Activated T-cell treated with anti-CD3 and anti-CD28 coated beads for 48 hours (primary cell): ENCODE measurements around the gene SLC24A4.

Experiments used
- DNase-seq: peaks from one replicate; pipeline ENCODE4 v3.0.0-alpha.2; 2020; ENCODE audit warnings: low read depth

Gene SLC24A4

DNA sequence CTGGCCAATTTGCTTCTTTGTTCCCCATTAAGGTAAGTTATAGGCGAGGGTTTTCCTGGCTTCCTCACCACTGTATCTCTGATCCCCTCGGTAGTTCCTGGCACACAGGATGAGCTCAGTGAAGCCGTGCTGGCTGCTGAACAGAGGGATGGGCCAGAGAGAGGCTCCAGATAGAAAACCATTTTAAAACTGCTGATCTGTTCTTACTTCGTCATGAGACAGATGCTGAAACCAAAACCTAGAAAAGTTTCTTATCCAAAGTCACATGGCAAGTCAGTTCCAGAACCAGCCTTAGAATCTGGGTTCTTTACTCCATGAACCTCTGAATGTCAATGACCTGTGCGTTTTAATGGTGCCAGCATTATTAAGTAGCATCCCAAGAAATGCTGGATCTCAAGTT, 114.3 kb downstream of the SLC24A4 start:
- no peak for DNase-seq

DNA sequence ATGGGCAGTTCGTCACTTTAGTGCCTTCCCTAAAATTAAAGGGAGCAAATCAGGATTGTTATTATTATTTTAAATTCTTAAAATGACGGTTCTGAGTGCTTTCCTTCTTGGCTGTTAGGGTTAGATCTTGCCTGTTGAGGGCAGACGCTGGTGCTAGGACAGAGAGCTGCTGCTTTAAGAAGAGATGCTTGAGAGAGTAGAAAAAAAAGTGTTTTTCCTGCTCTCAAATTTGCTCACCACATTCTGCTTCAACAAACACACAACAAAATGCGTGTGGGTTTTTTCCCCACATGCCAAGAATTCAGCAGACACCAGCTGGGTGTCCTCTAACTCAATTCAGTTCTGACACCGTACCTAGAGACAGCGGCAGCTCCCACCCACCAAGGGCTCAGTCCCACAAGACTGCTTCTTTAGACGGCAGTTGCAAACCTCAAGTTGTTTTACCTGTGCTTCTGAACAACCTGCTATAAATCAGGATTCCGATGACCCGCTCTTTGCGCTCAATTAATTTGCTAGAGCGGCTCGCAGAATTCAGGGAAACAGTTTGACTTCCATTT, 114.8 kb downstream of the SLC24A4 start:
- no peak for DNase-seq

DNA sequence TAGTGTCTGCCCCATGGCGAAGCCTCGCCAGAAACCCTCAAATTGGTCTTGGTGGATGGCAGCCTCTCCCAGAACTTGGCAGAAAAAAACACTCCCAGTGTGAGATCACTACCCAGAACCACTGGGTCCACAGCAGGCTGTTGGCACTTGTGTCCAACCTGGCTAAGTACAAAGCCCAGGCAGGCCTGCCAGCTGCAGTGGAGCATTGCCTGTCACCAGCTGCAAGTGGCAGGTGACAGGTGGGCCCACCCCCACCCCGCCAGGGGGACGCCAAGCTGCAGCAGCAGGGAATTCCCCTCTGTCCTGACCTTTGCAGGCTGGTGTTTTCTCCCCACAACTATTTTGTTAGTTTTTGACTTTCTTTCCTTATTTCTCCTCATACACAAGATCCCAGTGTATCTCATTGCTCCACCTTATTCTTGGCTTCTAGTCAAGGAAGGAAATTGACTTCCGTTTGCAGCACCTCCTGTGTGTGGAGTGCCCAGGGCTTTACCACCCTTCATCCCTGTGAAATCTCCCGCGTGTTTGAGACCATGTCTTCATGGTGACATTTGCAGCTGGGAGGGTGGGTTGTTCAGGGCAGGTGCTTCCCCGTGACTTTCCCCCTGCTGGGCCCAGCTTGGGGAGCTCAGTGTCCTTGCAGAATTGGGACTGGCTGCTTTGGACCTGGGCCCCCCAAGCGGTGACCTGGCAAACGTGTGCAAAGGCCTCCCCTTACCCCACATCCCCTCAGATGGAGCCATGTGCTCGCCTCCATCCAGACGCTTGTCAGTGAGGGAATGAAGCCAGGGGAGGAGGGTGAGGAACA, 116.8 kb downstream of the SLC24A4 start:
- DNase-seq: no peak

DNA sequence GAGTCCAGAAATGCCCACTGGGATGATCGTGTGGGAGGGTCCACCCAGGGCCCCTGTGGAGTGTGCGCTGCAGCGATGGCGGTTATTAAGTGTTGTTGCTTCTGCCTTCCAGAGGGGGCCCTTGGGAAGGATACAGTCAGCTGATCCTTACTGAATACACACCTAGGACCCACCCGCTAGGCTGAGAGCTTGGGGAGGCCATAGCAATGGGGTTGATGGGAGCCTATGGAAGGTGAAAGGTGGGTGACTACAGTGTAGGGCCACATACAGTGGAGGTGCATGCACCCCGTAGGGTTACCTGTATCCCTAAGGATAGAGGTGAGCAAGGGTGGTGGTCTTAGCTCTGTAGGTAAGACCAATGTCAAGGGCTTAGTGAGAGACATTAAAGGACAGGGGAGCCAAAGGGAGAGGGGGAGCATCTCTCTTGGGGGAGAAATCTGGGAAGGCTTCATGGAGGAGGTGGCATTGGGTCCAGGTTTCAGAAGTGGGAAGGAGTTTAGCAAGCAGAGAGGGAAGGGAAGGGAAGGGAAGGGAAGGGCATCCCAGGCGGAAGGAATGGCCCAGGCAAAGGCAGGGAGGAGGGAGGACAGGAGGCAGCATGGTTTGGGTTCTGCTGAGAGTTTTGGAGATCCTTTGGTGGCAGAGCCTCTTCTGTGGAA, 117.5 kb downstream of the SLC24A4 start:
- DNase-seq: no peak

DNA sequence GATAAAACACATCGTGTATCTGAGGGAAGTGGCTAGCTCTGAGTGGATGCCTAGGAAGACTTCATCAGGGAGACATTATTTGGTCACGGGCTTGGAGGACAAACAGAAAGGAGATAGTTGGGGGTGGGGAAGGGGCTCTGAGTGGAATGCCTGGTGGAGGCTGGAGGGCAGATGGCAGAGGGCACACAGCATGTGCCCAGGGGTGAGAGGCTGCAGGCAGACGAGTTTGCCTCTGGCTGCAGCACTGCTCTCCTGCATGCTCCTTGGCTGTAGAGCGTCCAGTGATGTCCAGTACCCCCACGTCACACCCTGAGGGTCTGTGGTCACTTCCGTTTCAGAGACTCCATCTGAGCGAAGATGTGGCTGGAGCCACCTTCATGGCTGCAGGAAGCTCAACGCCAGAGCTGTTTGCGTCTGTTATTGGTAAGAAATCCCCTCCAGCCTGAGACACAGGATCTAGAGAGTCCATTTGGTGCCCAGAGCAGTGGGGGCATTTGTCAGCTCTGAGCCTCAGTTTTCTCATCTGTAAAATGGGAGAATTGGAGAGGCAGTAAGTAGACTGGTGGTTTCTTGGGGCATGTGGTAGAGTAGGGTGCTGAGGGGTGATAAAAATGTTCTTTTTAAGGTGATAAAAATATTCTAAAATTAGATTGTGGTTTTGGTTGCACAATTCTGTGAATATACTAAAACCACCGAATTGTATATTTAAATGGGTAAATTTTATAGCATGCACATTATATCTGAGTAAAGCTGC, 119.0 kb downstream of the SLC24A4 start:
- DNase-seq: no peak

DNA sequence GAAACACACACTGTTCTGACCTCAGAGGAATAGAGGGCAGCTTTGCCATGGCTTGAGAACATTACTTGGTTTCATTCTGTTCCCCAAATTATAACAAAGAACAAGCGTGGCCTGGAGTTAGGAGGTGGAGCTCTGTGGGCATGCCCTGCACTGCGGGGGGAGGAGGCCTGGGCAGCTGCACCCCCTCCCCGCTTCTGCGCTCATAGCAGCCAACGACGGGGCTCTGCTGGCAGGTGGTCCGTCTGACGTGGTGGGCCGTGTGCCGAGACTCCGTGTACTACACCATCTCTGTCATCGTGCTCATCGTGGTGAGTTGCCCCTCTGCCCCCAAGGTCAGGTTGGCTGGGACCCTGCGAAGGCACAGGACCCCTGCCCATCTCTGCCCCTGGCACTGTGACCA, 120.2 kb downstream of the SLC24A4 start:
- no peak for DNase-seq

DNA sequence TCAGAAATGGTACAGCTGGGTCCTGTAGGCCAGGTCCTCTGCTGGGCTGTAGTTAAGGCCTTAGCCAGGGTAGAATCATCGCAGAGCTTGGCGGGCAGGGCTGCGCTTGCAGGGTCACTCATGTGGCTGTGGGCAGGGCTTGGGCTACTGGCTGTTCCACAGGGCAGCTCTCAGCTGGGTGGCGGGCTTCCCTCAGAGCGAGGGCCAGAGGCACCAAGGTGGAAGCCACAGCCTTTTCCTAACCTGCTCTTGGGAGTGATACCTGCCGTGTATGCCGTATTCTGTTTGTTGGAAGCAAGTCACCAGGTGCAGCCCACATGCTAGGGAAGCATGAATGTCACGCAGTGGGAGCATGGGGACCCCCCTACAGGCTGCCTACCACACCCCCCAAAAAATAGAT, 120.8 kb downstream of the SLC24A4 start:
- DNase-seq: no peak

DNA sequence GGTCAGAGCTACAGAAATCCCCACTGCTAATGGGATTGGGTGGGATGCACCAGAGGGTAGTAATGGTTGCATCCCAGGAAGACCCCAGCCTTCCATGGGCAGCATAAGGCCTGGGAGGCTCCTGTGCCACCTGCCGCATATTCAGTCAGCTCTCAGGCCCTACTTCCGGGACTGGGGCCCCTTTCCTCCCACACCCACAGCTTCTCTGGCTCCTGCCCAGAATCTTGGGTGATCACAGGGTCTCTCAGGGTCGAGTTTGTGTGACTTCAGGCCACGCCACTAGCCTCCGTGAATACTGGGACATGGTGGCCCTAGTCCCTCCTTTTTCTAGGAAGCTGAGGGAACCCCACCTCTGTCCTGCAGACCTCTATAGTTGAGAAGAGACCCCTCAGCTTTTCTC, 123.8 kb downstream of the SLC24A4 start:
- DNase-seq: no peak

DNA sequence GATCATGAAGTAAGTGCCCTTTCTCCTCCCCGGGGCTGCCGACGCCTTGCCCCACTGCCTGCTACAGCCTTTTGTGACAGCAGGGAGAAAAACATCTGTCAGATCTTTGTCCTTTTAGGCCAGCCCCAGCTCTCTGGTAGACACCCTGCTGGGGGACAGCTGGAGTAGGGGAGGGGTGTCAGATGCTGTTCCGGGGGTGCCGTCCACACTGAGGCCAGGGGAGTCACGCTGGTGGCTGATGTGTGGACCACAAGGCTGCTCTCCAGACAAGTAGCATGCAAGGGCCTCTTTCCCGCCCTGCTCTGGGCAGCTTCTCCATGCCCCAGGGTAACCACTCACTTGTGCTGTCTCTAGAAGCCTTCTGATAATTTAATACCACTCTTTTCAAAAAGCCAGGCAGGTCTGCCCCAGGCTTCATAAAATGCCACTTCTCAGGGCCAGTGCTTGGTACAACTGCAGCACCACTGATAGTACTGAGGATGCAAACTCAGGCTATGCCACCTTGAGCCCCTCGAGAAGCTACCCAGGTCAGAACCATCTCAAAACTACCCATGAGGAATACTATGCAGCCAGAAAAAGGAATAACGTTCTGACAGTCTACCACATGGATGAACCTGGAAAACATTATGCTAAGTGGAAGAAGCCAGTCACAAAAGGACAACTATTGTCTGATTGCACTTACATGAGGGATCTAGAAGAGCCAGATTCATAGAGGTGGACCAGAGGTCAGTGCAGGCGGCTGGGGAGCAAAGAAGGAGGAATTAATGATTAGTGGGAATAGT, 124.6 kb downstream of the SLC24A4 start:
- DNase-seq: no peak

DNA sequence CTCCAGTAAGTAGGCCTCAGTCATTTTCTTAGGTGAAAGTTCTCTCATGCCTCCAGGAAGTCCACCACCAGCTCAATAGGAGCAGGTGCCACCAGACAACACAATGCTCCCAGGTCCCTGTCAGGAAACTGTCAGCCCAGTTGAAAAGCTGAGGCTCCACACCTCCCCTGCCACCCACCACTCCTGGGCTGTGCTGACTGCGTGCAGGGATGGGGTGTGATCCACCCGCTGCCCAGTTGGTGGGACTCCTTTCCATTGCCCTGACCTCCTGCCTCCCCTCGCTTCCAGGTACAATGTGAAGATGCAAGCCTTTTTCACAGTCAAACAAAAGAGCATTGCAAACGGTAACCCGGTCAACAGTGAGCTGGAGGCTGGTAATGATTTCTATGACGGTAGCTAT, 125.8 kb downstream of the SLC24A4 start:
- no peak for DNase-seq

DNA sequence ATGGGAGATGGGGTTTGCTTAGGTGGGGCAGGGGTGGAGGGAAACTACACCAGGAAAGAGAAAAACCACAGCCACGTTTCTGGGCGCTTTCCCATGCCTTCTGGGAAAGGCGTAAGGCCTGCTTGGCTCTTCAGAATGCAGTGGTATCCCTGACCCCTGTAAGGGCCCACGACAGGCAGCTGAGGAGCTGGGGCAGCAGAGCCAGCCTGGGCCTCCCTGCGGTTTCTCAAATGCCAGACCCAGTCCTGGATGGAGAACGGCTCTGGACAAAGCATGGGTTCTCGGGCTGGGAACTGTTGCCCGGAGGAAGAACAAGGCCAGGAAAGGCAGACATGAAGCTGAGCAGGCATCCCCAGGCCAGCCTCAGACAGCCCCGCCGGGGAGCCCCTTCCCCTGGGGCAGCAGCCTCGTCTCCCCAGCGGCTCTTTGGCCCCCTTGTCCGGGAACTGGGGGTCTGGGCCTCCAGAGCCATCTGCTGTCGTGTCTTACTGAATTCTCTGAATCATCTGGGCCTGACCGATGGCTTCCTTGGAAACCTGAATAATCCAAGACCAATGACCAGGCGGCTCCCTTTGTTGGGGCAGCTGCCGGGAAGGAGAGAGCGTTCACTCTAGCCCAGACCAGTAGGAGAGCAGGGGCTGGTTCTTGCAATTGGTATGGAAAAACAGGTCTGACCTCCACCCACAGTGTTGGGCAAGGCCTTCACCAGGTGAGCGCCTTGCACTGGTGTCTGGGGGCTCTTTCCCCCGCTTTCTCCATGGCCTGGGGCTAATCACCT, 126.6 kb downstream of the SLC24A4 start:
- no peak for DNase-seq

DNA sequence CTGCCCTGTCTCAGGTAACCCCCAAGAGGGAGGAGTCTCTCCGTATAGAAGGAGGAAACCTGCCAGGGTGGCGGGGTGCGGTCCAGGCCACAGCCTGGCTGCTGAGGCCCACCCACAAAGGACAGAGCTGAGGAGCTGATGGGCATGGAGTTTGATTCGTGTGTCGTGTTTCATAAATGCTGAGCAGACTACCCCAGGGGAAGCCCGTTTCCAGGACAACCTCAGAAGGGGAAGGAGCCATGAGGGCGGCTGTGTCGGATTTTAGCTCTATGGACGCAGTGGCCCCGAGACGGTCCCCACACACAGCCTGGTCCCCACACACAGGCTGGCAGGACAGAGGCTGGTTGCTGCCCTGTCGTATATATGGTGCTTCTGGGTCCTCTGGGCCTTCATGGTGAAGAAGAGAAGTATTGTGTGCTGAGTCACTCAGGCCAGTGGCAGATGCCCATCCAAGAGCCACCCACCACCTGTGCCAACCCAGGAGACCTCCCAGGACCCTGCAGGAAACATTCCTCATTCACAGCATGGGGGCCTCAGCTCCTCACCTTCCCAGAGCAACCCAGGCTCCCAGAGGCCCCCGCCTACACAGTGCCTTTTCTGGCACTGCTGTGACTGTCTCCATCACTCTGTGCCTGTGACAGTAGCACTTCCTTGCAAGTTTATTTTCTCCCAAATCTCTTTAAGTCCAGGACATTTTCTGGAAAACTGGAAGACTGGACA, 127.5 kb downstream of the SLC24A4 start:
- no peak for DNase-seq

DNA sequence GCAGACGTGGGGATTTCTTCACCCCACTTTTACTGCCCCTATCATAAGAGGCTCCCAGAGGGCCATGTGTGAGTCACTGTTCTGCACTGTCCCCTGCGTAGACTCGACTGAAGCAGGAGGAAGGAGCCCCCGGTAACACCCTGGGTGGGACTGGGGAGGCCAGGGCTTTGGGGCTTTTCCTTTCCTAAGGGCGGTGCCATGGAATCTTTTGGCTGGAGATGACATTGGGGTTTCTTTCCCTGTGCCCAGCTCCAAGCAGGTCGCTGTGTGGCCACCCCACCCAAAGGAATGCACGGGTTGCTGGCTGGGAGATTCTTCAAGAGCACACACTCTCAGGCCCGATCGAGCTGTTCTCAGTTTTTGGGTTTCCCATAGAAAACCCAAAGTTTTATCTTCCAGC, 128.3 kb downstream of the SLC24A4 start:
- DNase-seq: no peak

DNA sequence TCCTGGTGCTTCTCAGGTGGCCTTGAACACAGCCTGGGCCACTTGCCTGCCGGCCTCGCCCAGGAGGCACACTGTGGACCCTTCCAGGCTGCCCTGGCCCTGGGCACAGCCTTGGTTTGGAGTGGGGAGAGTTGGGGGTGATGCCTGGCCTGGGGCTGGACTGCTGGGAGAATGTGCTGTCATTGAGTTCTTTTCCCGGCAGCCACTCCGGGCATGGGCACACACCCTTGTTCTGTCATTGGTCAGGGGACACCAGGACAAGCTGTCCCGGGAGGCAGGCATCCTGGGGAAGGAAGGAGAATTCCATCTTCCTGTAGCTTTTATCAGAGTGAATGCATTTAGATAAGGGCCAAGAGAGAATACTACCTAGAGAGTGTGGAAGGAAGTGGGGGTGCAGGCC, 128.8 kb downstream of the SLC24A4 start:
- no peak for DNase-seq

DNA sequence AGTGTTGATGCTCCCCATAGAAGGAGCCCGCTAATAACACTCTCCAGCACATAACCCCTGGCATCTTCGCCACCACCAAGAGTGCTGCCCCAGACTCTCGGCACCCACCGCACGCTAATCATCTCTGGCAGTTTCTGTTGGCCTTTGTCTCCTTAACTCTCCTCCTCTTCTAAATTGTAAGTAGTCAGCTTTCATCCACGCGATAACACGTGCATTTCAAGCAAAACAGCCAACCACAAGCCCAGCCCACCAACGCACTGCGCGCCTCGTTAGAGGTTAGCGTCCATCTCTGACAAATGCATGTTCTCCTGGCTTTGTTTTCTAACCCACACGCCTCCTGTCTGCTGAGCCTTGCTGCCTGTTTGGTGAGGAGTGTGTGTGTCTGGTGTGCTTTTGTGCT, 129.5 kb downstream of the SLC24A4 start:
- no peak for DNase-seq

DNA sequence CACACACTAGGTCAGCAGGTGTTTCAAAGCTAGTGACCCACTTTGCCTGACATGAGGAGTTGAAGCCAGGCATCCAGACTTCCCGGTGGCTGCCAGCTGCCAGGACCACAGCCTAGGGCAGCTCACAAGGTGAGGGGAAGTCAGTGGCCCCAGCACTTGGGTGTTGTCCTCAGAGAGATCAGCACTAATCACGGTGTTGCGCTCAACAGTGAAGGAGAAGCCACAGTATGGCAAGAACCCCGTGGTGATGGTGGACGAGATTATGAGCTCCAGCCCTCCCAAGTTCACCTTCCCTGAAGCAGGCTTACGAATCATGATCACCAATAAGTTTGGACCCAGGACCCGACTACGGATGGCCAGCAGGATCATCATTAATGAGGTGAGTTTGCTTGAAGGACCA, 130.7 kb downstream of the SLC24A4 start:
- no peak for DNase-seq

DNA sequence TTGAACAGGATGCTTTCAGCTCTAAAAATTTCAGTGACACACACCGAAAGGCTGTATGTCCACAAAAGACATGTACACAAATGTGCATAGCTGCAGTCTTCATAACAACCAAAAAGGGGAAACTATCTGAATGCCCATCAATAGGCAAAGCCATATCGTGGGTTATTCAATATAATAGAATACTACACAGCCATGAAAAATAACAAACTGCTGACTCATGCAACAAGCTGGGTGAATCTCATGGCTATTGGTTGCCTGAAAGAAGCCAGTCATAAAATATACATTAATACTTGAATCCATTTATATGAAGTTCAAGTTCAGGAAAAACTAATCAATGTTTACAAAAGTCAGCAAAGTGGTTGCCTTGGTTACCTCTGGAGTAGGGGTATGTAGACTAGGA, 132.3 kb downstream of the SLC24A4 start:
- no peak for DNase-seq

DNA sequence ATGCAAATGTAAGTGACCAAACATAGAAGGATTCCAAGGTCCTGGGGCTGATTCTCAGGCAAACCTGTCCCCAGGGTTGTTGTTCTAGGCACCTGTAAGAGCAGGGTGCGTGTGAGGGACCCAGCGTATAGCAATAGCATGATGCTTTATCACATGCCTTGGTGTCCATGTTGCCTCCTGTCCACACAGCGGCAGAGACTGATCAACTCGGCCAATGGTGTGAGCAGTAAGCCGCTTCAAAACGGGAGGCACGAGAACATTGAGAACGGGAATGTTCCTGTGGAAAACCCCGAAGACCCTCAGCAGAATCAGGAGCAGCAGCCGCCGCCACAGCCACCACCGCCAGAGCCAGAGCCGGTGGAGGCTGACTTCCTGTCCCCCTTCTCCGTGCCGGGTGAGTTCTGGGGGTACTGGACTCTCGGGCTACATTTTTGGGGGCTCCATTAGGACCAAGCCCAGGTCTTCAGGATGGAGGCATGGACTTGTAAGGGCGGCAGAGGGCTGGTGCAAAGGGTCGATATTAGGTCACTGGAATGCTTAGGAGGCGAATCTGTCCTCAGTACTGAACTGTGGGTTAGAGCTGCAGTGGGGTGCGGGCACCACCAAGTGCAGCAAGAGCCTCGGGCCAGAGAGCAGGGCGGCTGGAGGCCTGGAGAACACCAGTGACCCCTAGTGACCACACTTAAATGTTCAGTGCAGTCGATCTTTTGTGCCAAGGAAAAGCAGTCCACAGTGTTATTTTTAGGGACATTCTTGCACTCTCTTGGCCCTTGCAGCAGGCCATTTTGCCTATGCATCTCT, 133.4 kb downstream of the SLC24A4 start:
- DNase-seq: no peak

DNA sequence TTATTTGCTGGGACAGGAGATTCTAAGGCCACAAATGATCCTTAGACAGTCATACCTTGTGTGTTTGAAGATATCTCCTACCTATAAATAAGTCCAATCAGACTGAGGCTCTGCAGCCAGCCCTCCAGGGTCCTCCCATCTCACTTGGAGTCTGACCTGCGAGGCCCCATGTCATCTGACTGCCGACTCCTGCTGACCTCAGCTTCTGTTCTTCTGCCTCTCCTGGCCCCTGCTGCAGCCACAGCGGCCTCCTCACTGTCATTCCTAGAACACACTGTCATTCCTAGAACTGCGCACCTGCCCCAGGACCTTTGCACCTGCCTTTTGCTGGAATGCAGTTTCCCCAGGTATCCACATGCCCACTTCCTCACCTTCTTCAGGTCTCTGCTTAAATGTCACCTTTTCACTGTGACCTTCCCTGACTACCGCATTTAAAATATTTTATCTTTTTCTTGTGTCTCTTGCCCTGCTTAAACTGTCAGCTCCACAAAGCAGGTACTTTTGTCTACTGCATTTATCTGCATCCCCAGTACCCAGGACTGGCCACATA, 134.1 kb downstream of the SLC24A4 start:
- DNase-seq: no peak
